Upper lobe of right lung (tissue), 1 donor: Measurements from ENCODE around the gene XPO6. TPM values are rescaled to one million over a fixed set of nuclear protein-coding genes. Genes with fewer than 3 reads are reported as not detected.

Experiments
- ATAC-seq: fragments of 200-7000 bp; cut with Tn5 transposase; one replicate; pipeline ENCODE4 v1.9.1; 2020; ENCODE audit warnings: mild to moderate bottlenecking, moderate library complexity
- DNase-seq: peaks from one replicate; pipeline ENCODE4 v3.0.0-alpha.2; 2020
- H3K27ac ChIP-seq: fragments of 200-600 bp; one replicate; pipeline ENCODE4 v1.8.0; 2022
- H3K27me3 ChIP-seq: fragments of 200-600 bp; one replicate; pipeline ENCODE4 v1.8.0; 2022; ENCODE audit warnings: mild to moderate bottlenecking
- H3K36me3 ChIP-seq: fragments of 200-600 bp; one replicate; pipeline ENCODE4 v1.8.0; 2022
- H3K4me1 ChIP-seq: fragments of 200-600 bp; one replicate; pipeline ENCODE4 v1.8.0; 2022
- H3K4me3 ChIP-seq: fragments of 200-600 bp; one replicate; pipeline ENCODE4 v1.8.0; 2022; ENCODE audit warnings: mild to moderate bottlenecking
- H3K9me3 ChIP-seq: fragments of 200-600 bp; one replicate; pipeline ENCODE4 v1.8.0; 2022
- intact Hi-C: fragments of 100-400 bp; cut with DNase I; formaldehyde crosslinking; loops from one replicate; pipeline ENCODE4 v1.11.0; 2022
- total RNA-seq: library from RNA; stranded (reverse); fragmentation: NEBNext Ultra II Directional; extraction: Animal tissue kit (Norgen Biotek cat#: 25700); gene quantifications from one replicate; pipeline ENCODE4 v1.2.1, GENCODE V29; 2021
- TF ChIP-seq, protein P1 (sequence below): fragments of 200-600 bp; IDR thresholded peaks from one replicate; pipeline ENCODE4 v1.8.0; 2022; ENCODE audit warnings: antibody characterized with exemption
- donor health status: DM: no; HTN: yes; CAD: no; lungs with severe emphysema.

Gene XPO6
- total RNA-seq, 1 donor from 2014 or later, result 102 TPM

DNA sequence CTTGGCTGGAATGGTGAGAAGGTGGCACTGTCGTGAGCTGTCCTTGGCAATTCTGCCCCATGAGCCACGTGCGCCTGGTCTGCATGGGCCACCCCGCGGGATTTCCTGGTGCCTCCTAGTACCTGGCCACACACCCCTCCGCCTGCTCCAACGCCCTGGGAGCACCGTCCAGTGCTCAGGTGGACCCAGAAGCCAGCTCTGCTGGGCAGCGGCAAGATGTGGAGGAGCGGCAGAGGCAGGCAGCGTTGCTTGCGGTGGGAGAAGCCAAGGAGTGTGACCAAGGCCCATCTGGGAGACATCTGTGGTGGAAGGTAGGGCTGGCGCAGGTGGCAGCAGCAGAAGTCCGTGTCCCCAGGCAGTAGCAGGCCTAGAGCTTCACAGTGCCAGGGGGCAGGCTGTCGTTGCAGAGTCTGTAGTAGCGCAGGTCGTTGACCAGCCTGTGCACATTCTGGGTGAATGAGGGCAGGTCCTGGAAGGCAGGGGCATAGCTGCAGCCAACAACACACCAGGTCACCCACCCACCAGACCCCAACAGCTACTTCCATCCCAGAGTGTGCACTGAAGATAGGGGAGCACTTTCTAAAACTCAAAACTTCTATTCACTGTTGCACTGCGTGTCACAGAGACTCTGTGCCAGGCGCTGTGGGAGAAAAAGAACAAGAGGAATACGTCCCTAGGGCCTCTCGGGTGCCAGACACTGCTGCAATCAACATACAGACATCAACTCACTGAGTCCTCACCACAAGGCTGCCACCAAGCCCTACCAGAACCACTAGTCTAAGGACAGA is 113.4 kb downstream of the XPO6 start:
- intact Hi-C loops, result no loop called here
- Histone ChIP-seq H3K27me3 (no peaks in the 10 kb centered on the region), H3K4me1 (no peaks in the 10 kb centered on the region), H3K9me3 (no peaks in the 10 kb centered on the region), H3K36me3 (peaks cover 57% of the 10 kb centered on the region), H3K4me3 (no peak overlapping the region), H3K27ac (no peak overlapping the region)
- peak; percentile 59 for DNase-seq
- TF ChIP-seq, protein P1, sequence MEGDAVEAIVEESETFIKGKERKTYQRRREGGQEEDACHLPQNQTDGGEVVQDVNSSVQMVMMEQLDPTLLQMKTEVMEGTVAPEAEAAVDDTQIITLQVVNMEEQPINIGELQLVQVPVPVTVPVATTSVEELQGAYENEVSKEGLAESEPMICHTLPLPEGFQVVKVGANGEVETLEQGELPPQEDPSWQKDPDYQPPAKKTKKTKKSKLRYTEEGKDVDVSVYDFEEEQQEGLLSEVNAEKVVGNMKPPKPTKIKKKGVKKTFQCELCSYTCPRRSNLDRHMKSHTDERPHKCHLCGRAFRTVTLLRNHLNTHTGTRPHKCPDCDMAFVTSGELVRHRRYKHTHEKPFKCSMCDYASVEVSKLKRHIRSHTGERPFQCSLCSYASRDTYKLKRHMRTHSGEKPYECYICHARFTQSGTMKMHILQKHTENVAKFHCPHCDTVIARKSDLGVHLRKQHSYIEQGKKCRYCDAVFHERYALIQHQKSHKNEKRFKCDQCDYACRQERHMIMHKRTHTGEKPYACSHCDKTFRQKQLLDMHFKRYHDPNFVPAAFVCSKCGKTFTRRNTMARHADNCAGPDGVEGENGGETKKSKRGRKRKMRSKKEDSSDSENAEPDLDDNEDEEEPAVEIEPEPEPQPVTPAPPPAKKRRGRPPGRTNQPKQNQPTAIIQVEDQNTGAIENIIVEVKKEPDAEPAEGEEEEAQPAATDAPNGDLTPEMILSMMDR, result no peak
- ATAC-seq, result no peak

- no peaks in the 10 kb centered on the region for H3K27me3 ChIP-seq
- H3K27ac ChIP-seq, result no peak overlapping the region
- no peak overlapping the region for H3K4me3 ChIP-seq
- no peaks in the 10 kb centered on the region for H3K9me3 ChIP-seq
- peaks cover 46% of the 10 kb centered on the region for H3K36me3 ChIP-seq
- H3K4me1 ChIP-seq, result no peaks in the 10 kb centered on the region
- TF ChIP-seq, protein P1, result no peak
- DNase-seq (peak; percentile 59), ATAC-seq (no peak)
- intact Hi-C loops, result no loop called here
These were observed 114.5 kb downstream of the XPO6 start for GRCh38 chr16:28096983-28097899.

GRCh38 chr16:28093385-28093725 is 118.4 kb downstream of the XPO6 start:
- H3K36me3 ChIP-seq, result peaks cover 7% of the 10 kb centered on the region
- H3K4me3 ChIP-seq, result no peak overlapping the region
- intact Hi-C loops, result no loop called here
- peak overlapping the region; percentile 24 for H3K27ac ChIP-seq
- DNase-seq (no peak), ATAC-seq (no peak)
- H3K27me3 ChIP-seq, result no peaks in the 10 kb centered on the region
- TF ChIP-seq, protein P1, result no peak
- H3K4me1 ChIP-seq, result no peaks in the 10 kb centered on the region
- H3K9me3 ChIP-seq, result no peaks in the 10 kb centered on the region

DNA sequence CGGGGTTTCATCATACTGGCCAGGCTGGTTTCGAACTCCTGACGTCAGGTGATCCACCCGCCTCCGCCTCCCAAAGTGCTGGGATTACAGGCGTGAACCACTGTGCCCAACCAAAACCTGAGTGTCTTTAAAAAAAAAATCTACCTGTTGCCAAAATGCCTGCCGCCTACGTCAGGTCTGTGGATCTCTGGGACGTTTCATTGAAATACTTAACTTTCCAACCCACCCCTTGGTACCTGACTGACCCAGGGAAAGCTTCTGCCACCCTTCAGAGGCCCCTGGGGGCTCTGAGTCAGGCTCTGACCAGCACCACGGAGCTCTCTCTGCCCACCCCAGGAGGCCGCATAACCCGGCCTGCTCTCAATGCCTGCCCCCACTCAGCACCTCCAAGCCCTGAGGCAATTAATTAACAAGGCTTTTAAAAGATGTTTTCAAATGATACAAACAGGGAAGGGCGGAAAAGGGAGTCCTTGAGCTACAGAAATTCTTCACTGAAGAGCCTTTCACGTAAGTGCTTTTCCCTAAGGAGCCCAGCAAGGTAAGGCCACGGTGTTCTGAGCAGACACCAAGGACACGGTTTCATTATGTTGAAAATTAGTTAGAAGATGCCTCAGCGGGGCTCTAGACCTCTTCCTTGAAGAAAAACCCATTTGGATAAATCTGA is 118.9 kb downstream of the XPO6 start:
- no peaks in the 10 kb centered on the region for H3K9me3 ChIP-seq
- no peak overlapping the region for H3K4me3 ChIP-seq
- no peaks in the 10 kb centered on the region for H3K27me3 ChIP-seq
- peak overlapping the region; percentile 24 for H3K27ac ChIP-seq
- ATAC-seq, result peak; percentile 63
- H3K36me3 ChIP-seq, result peaks cover 2% of the 10 kb centered on the region
- intact Hi-C loops, result no loop called here
- no peaks in the 10 kb centered on the region for H3K4me1 ChIP-seq
- TF ChIP-seq, protein P1, result no peak
- DNase-seq, result no peak

- Histone ChIP-seq H3K4me3 (no peak overlapping the region), H3K27me3 (no peaks in the 10 kb centered on the region), H3K4me1 (no peaks in the 10 kb centered on the region), H3K36me3 (no peaks in the 10 kb centered on the region), H3K9me3 (no peaks in the 10 kb centered on the region), H3K27ac (no peak overlapping the region)
- TF ChIP-seq, protein P1, result no peak
- DNase-seq, result no peak
- intact Hi-C loops, result no loop called here
- no peak for ATAC-seq
These were observed 120.1 kb downstream of the XPO6 start for GRCh38 chr16:28091656-28092055.
